Activated T-cell treated with anti-CD3 and anti-CD28 coated beads for 1 hour (primary cell): ENCODE data around the gene ZNF770.
A peak's percentile ranks its signal among the peaks of the same experiment; 100 is the strongest.
"Not testable (repeated sequence)": the region's sequence is repeated elsewhere in the genome, so short reads cannot be mapped to it uniquely, and the experiment has no call there.

Experiments
- DNase-seq: peaks from one replicate; pipeline ENCODE4 v3.0.0-alpha.2; 2020; ENCODE audit warnings: low read depth

The ZNF770 gene

DNA sequence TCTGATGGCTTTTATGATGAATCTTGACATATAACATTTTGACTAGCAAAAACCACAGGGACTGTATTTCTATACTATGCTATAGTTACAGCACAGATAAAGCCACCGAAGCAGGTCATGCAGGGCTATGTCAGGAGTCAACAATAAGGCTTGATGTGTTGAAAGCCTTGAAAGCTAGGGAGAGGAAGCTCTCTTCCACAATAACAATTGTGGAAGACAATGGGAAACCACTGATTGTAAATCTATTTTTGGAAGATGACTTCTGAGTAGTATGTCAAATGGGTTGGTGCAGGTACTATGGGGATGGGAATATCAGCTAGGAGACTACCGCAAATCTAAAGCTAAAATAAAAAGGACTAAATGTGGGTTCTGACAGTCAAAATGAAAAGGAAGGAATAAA, 14.6 kb downstream of the ZNF770 start:
- DNase-seq = no peak

DNA sequence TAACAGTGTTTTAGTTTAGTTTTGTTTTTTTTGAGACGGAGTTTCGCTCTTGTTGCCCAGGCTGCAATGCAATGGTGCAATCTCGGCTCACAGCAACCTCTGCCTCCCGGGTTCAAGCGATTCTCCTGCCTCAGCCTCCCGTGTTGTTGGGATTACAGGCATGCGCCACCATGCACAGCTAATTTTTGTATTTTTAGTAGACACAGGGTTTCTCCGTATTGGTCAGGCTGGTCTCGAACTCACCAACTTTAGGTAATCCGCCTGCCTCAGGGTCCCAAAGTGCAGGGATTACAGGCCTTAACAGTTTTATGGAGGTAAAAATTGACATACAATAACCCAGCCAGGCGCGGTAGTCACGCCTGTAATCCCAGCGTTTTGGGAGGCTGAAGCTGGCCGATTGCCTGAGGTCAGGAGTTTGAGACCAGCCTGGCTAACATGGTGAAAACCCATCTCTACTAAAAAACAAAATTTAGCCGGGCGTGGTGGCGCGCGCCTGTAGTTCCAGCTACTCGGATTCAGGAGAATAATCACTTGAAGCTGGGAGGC, 17.9 kb downstream of the ZNF770 start:
- DNase-seq = not testable (repeated sequence)

GRCh38 chr15:34969340-34970097, 18.6 kb downstream of the ZNF770 start, which contains the start of gene AQR:
AQR (minus strand) TSS chr15:34969742; CDS start chr15:34969613, 129 bp downstream.
- peak; percentile 77 for DNase-seq

- DNase-seq = no peak
Observed at GRCh38 chr15:34964277-34964676, 23.8 kb downstream of the ZNF770 start.

- DNase-seq = no peak
Observed at GRCh38 chr15:34953851-34954250, 34.2 kb downstream of the ZNF770 start.

GRCh38 chr15:34952481-34952880, 35.6 kb downstream of the ZNF770 start:
- no peak for DNase-seq

GRCh38 chr15:34951993-34952392, 36.1 kb downstream of the ZNF770 start:
- DNase-seq = no peak

DNA sequence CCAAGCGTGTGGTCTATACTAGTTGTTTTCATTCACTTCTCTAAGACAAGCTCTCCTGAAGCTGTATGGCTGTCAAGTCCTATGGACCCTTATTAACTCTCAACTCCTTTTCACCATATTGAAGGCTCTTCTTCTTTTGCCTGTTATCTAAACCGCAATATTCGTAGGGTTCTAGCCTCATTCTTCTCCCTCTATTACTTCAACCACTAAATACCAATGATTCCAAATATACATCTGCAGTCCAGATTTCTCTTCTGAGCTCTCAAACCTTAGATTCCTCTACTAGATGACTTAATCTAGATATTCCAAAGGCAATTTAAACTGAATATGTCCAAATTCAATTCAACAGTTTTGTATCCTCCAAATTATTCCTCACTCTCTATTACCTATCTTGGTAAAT, 43.2 kb downstream of the ZNF770 start:
- no peak for DNase-seq

DNA sequence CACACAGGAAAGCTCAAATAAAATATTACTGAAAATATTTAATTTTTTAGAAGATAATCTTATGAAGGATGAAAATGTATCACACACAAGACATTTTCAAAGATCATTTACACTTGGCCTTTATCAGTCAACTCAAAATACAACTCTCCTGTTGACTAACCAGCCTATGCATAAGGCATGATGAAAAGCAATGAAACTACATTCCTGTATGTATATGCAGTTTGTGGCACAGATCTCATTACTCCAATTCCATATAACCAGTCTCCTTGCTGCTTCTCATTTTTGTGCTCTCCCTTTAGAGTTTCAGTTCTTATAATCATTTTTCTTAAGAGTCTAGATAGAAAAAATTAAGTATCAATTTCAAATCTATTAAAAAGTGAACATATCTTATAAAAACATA, 44.4 kb downstream of the ZNF770 start:
- no peak for DNase-seq

DNA sequence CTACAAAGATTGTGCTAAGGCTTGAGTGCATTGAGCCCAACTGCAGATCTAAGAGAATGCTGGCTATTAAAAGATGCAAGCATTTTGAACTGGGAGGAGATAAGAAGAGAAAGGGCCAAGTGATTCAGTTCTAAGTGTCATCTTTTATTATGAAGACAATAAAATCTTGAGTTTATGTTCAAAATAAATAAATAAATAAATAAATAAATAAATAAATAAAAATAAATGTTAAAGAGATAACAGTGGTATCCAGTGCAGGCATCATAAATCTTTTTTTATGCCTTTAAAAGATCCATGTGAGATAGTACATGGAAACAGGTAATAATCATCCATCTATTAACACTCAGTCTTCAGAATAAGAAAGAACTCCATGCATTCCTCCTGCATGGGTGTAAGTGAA, 44.8 kb downstream of the ZNF770 start:
- DNase-seq = not testable (repeated sequence)

DNA sequence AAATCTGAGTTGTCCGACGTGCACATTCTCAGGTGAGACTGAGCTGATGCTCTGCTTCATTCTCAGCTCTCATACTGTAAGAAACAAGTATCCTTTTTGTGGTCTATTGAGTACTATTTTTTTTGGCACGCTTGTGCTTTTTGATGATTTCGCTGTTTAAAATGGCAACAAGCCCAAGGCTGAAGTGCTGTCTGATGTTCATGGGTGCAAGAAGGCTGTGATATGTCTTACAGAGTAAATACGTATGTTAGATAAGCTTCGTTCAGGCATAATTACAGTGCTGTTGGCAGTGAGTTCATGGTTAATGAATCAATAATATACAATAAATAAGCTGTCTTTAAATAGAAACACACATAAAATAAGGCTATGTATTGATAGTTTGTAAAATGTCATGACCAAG, 45.7 kb downstream of the ZNF770 start:
- no peak for DNase-seq

GRCh38 chr15:34941831-34942230, 46.3 kb downstream of the ZNF770 start:
- DNase-seq = no peak

- no peak for DNase-seq
Observed at GRCh38 chr15:34941185-34941698, 46.8 kb downstream of the ZNF770 start.

DNA sequence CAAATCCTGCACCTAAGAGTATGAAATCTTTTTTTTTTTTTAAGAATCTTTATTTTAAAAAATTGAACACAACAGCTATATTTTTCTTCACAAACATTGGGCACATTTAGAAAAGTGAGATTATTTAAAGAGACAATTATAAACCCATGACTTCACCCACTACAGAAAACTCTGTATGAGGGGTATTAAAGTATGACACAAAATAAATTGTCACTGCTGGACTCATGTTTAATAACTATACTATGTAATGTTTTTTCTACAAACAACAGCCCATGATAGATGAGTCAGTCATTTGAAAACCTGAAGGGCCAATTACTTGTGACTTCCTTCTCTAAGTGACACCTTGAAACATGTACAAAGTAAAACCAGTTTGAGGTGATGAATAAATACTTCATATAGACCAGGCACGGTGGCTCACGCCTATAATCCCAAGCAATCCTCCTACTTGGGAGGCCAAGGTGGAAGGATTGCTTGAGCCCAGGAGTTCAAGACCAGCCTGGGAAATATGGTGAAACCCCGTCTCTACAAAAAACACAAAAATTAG, 54.6 kb downstream of the ZNF770 start:
- no peak for DNase-seq

DNA sequence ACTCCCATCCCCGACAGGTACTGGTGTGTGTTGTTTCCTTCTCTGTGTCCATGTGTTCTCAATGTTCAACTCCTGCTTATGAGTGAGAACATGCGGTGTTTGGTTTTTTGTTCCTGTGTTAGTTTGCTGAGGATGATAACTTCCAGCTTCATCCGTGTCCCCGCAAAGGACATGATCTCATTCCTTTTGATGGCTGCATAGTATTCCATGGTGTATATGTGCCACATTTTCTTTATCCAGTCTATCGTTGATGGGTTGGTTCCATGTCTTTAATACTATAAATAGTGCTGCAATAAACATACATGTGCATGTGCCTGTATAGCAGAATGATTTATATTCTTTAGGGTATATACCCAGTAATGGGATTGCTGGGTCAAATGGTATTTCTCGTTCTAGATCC, 59.7 kb downstream of the ZNF770 start:
- DNase-seq = not testable (repeated sequence)
